ENCODE measurements around the gene ADAMTS2.

The ADAMTS2 gene

DNA sequence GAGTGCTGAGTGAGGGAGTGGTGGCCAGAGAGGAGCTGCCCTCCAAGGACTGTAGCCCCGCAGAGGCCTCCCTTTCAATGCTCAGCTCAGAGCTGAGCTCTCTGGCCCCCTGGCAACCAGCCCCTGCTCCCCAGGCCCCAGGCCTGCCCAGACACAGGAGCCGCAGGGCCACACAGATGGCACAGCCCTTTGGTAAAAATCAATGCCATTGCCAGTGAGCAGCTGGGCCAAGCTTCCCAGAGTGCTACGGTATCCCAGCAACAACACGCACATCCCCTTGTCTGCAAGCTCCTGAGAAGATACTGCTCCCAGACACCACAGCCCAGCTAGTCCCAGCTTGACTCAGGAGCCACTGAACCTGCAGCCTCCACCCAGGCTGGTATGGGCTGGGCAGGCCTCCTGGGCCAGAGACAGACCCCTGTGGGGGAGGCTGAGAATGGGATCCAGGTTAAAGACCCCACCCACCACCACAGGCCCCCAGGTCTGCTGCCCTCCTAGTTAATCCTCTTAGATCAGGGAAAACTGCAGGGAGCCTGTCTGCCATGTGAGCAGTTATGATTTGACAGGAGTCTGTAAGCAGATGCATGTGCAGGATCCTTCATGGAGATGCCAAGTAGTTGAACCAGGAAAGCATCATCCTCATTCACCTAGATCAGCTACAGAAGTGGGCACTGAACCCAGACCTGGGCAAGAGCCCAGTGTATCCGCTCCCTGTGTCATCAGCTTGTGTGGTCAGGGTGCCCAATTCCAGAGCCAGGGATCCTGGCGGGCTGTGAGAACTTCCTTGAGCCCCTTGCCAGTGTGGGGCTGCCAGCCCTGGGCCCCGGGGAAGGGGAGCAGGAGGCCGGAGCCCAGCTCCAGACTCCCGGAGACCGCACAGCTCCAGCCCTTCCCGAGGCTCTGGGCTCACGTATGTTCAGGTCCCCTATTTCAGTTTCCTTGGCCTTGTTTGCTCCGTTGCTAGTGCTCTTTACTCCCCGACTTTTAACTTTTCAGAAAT is 26.7 kb upstream of the ADAMTS2 start:
- DNase-seq = no peak

GRCh38 chr5:179371121-179371510 is 25.9 kb upstream of the ADAMTS2 start:
- DNase-seq = no peak

DNA sequence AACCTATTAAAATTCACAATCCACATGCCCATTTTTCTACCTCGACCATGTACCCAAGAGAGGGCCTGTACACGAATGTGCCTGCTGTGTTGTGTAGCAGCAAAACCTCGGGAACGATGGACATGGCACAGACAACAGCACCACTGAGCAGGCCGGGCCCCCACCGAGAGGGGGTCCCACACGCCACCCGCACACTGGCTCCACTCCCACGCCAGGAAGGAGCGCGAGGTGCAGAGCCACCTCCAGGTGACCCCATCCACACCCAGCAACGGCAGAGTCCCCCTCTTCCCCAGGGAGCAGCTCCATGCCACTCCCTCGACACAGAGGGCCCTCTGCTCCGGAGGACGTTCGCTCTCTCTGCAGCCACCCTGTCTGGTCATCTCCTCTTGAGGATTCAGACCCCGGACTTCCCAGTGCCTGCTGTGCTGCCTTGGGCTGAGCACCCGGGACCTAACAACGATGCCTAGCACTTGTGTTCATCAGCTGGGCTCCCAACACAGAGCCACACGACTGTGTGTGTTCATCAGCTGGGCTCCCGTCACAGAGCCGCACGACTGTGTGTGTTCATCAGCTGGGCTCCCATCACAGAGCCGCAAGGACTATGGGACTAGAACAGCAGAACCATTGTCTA is 25.3 kb upstream of the ADAMTS2 start:
- no peak for DNase-seq

- DNase-seq = no peak
Measured at GRCh38 chr5:179369530-179369884, 24.2 kb upstream of the ADAMTS2 start.

- no peak for DNase-seq
Measured at GRCh38 chr5:179368806-179369529, 23.7 kb upstream of the ADAMTS2 start.

- no peak for DNase-seq
Measured at GRCh38 chr5:179368126-179368805, 23.0 kb upstream of the ADAMTS2 start.

- DNase-seq = no peak
Measured at GRCh38 chr5:179367491-179367890, 22.2 kb upstream of the ADAMTS2 start.

- no peak for DNase-seq
Measured at GRCh38 chr5:179362355-179362754, 17.1 kb upstream of the ADAMTS2 start.

GRCh38 chr5:179361037-179361603 is 15.9 kb upstream of the ADAMTS2 start:
- no peak for DNase-seq

- no peak for DNase-seq
Measured at GRCh38 chr5:179357031-179357430, 11.8 kb upstream of the ADAMTS2 start.

DNA sequence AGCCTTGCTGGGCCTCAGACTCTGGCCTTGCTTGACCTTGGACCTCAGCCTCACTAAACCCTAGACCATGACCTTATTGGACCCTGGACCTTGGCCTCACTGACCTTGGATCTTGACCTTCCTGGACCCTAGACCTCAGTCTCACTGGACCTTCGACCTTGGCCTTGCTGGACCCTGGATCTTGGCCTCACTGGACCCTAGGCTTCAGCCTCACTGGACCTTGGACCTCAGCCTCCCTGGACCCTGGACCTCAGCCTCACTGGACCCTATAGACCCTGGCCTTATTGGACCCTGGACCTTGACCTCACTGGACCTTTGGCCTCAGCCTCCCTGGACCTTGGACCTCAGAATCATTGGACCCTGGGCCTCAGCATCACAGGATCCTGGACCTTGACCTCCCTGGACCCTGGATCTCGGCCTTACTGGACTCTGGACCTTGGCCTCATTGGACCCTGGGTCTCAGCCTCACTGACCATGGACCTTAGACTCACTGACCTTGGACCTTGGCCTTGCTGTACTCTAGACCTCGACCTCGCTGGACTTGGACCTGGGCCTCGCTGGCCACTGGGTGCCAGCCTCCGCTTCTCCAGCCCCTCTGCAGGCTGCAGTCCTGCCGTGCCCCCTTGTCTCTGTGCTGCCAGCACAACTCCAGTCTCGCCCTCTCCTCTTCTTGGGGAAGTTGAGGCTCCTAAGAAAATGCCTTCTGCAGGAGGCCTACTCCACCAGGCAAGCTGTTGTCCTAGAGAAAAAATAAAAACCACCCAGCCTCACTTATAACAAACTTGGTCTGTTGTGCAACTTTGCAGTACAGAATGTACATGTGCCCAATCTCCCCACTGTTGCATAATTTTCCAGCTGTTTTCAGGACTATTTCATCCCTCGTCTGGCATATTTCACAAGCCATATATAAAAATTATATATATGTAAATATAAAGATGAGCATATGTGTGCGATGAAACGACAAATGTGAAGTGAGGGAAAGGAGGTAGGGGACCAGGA is 11.0 kb upstream of the ADAMTS2 start:
- no peak for DNase-seq

GRCh38 chr5:179354305-179354882 is 9.1 kb upstream of the ADAMTS2 start:
- DNase-seq = no peak

DNA sequence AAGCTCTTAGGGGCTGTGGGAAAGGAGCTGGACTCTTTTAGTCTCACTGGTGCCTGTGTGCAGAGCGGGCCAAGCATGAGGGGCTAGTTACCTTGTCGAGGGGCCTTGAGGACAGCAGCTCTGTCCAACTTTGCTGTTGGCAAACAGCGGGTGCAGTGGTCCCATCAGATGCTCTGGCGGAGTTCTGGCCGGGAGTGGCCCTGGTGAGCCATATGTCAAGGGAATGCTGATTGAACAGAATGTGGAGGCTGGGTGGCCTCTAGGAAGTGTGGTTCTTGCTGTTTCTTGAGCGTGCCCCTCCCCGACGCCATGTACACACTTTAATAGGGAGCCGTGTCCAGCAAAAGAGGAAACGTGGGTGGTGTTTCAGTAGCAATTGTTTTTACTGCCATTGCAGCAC is 3.6 kb upstream of the ADAMTS2 start:
- DNase-seq = no peak

DNA sequence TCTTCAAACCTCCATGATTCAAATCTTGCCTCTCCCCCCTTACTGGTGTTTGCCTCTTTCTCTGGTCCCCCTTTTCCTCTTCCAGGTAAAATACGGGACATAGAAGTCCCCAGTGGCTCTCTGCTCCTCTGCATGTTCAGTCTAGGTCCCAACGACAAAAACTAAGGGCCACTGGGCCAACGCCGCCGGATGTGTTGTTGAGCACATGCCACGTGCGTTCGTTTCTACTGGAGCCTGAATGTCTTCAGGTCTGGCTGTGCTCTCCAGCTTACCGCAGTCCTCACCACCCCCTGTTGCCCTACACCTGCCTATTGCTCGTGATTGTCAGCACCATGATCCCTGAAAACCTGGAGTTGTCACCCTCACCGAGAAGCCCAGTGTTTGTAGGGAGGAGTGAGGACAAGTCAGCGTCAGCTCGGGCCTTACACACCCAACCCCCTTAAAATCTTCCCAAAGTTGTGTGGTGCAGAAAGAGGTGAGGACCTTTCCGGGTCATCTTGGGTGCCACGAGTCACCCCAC is 2.8 kb upstream of the ADAMTS2 start:
- DNase-seq = no peak

- no peak for DNase-seq
Measured at GRCh38 chr5:179347581-179347980, 2.3 kb upstream of the ADAMTS2 start.

GRCh38 chr5:179346875-179347274 is 1.6 kb upstream of the ADAMTS2 start:
- DNase-seq = no peak

- DNase-seq = no peak
Measured at GRCh38 chr5:179346401-179346800, 1.1 kb upstream of the ADAMTS2 start.

GRCh38 chr5:179345183-179345432 is 153 bp downstream of the ADAMTS2 start:
- DNase-seq = no peak

DNA sequence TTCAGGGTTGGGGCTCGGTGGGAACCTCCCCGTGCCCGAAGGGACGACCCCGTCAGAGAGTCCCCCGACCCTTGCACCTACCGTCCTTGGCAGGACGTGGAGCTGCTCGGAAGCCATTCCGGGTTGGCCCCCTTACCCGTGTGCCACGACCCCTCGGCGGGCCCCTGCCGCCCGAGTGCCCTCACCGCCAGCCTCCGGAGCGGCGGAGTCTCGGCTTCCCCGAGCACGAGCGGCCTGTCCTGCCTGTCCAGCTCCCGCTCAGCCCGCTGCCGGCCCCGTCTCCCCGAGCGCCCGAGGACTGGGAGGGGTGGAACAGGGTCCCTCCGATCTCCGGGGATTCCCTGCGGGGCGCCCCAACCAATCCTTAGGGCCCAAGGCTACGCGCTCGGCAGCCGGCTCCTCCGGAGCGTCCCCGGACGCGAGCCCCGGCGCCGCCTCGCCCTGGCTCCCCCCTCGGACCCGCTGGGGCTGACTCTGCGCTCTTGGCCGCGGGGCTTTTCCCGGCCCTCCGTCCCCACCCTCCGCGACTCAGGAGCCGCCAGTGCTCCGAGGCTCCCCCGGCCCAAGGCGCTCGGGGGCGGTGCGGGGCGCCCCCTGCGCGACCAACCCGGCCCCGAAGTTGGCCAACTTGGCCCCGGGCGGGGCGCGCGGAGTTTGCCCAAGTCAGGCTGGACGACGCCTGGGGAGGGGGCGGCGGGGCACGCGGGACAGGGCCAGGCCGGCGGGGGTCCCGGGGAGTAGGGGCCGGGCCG is 654 bp downstream of the ADAMTS2 start:
- no peak for DNase-seq

DNA sequence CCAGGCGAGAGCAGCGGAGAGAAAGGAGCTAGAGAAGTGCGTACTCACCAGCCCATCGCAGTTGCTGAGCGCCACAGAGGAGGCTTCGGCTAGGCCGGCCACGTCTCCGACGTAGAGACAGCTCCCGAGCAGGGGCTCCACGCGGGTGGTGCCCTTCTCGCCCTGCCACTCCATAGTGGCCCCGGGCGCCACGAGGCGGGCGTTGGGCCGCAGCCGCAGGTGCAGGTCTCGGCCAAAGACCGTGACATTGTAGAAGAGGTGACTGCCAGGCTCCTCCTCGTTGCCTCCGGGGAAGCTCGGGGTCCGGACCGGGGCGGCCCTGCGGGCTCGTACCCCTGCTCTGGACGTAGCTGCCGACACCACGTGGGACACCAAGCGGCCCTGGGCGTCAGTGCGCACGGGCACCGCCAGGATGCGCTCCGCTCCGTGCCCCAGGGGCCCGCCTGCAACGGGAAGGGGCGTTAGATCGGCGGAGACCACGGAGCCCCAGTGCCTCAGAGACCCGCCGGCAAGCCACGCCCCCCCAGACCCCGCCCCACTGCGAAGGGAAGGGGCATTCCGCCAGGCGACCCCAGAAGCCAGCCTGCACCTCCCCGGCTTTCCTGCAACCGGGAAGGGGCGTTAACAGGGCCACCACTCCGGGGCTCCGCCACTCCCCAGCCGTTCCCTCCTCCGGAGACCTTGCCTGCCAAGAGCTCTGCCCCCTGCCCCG is 1.4 kb downstream of the ADAMTS2 start:
- DNase-seq = no peak

Data from NCI-H526 treated with DMSO at 0.1 percent for 48 hours (cell line).